Neuronal stem cell (in vitro differentiated cells): Measurements from ENCODE around the gene RPS19.

ENCODE experiments used
- DNase-seq: peaks from one replicate; pipeline ENCODE4 v3.0.0-alpha.2; 2013; ENCODE audit warnings: low spot score
- H2AFZ ChIP-seq: one replicate; pipeline ENCODE4 v1.6.1; 2013; ENCODE audit warnings: mild to moderate bottlenecking, low read length, inconsistent platforms
- H2AK5ac ChIP-seq: 2 replicates; pipeline ENCODE4 v1.6.1; 2013; ENCODE audit warnings: low read depth, mild to moderate bottlenecking, inconsistent platforms, low read length, moderate library complexity, mixed read lengths
- H2BK120ac ChIP-seq: 2 replicates; pipeline ENCODE4 v1.6.1; 2013; ENCODE audit warnings: low read depth, mild to moderate bottlenecking, inconsistent platforms, low read length, moderate library complexity, mixed read lengths
- H2BK12ac ChIP-seq: one replicate; pipeline ENCODE4 v1.6.1; 2013; ENCODE audit warnings: low read length, inconsistent platforms
- H2BK15ac ChIP-seq: 2 replicates; pipeline ENCODE4 v1.6.1; 2013; ENCODE audit warnings: mild to moderate bottlenecking, low read length, inconsistent platforms, mixed read lengths
- H2BK5ac ChIP-seq: one replicate; pipeline ENCODE4 v1.6.1; 2013; ENCODE audit warnings: inconsistent platforms, mild to moderate bottlenecking, low read length, moderate library complexity
- H3K14ac ChIP-seq: one replicate; pipeline ENCODE4 v1.6.1; 2013; ENCODE audit warnings: low read length, inconsistent platforms
- H3K18ac ChIP-seq: 2 replicates; pipeline ENCODE4 v1.6.1; 2013; ENCODE audit warnings: low read length, inconsistent platforms
- H3K23ac ChIP-seq: 2 replicates; pipeline ENCODE4 v1.6.1; 2013; ENCODE audit warnings: low read depth, mild to moderate bottlenecking, mixed read lengths, low read length, inconsistent platforms; ENCODE audit not compliant: poor library complexity
- H3K27ac ChIP-seq: replicated peaks from 3 replicates; pipeline ENCODE4 v1.5.1; 2013; ENCODE audit warnings: low read length, inconsistent platforms
- H3K27me3 ChIP-seq, 3 experiments: 2 replicates each; pipeline ENCODE4 v1.6.1; 2013; ENCODE audit warnings: low read length in 3 of 3, mild to moderate bottlenecking in 2 of 3, inconsistent platforms in 1 of 3, low read depth in 1 of 3, mixed read lengths in 1 of 3, moderate library complexity in 1 of 3; ENCODE audit not compliant: control insufficient read depth in 3 of 3, insufficient read depth in 3 of 3
- H3K36me3 ChIP-seq, 2 donors: replicated peaks in 1 of 2; 2 replicates each; pipeline ENCODE4 v1.6.1; 2013; ENCODE audit warnings: low read length in 2 of 2; ENCODE audit not compliant: control insufficient read depth in 2 of 2, insufficient read depth in 2 of 2
- H3K4ac ChIP-seq: 2 replicates; pipeline ENCODE4 v1.6.1; 2013; ENCODE audit warnings: inconsistent platforms, mild to moderate bottlenecking, low read length, moderate library complexity
- H3K4me1 ChIP-seq, 2 donors: 1 replicate in 1 of 2; 2 replicates in 1 of 2; pipeline ENCODE4 v1.6.1; 2013; ENCODE audit warnings: low read length in 2 of 2, low read depth in 1 of 2; ENCODE audit not compliant: control insufficient read depth in 2 of 2, insufficient read depth in 1 of 2
- H3K4me2 ChIP-seq: one replicate; pipeline ENCODE4 v1.6.1; 2013; ENCODE audit warnings: mild to moderate bottlenecking, low read length, inconsistent platforms; ENCODE audit not compliant: insufficient read depth, poor library complexity, severe bottlenecking
- H3K4me3 ChIP-seq, 2 donors: 2 replicates each; pipeline ENCODE4 v1.5.1; 2013; ENCODE audit warnings: low read length in 2 of 2, mild to moderate bottlenecking in 2 of 2, inconsistent platforms in 1 of 2, moderate library complexity in 1 of 2
- H3K79me1 ChIP-seq: one replicate; pipeline ENCODE4 v1.6.1; 2013; ENCODE audit warnings: low read depth, mild to moderate bottlenecking, inconsistent platforms, low read length, moderate library complexity
- H3K9ac ChIP-seq: one replicate; pipeline ENCODE4 v1.6.1; 2013; ENCODE audit warnings: mild to moderate bottlenecking, low read depth, low read length, inconsistent platforms; ENCODE audit not compliant: poor library complexity
- H3K9me3 ChIP-seq, 2 donors: replicated peaks in 1 of 2; 2 replicates each; pipeline versions ENCODE3 to v1.6.1; 2013; ENCODE audit warnings: low read length in 2 of 2, mild to moderate bottlenecking in 2 of 2, inconsistent platforms in 1 of 2, low read depth in 1 of 2, mixed read lengths in 1 of 2, moderate library complexity in 1 of 2; ENCODE audit not compliant: control insufficient read depth in 2 of 2, insufficient read depth in 1 of 2
- H4K8ac ChIP-seq: one replicate; pipeline ENCODE4 v1.6.1; 2013; ENCODE audit warnings: low read depth, mild to moderate bottlenecking, inconsistent platforms, low read length, moderate library complexity
- H4K91ac ChIP-seq: one replicate; pipeline ENCODE4 v1.6.1; 2013; ENCODE audit warnings: low read length, low read depth, mild to moderate bottlenecking, inconsistent platforms; ENCODE audit not compliant: poor library complexity
- WGBS, 2 donors: extraction: QIAGEN DNeasy Blood & Tissue Kit; methylation state at CpG; one replicate each; pipeline ENCODE4 v1.1.7; 2013; ENCODE audit warnings: missing lambda C conversion rate in 2 of 2, mixed read lengths in 1 of 2; ENCODE audit not compliant: insufficient read length in 2 of 2, insufficient replicate concordance in 1 of 2; ENCODE audit errors: extremely low coverage in 2 of 2; 5-methylcytosine and 5-hydroxymethylcytosine counted together

The RPS19 gene

GRCh38 chr19:41915776-41916414 lies 55.8 kb downstream of the RPS19 start:
- peaks cover 0 to 6% of the 10 kb centered on the region in 2 donors for H3K36me3 ChIP-seq

DNA sequence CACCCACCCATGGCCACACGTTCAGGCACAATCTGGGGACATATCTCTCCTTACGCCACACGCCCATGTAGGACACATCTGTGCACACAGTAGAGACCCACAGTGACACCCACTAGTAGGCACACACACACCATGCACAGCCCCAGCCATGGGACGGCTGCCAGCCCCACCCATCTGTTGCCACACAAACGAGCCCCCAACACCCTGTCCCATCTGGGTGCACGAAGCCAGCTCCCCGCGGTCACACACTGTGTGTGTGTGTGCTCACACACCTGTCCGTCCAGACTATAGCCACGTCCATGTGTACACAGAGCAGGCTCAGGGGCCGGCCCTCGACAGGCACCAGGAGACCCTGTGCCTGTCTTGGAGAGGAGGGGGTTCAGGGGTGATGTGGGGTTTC lies 57.6 kb downstream of the RPS19 start:
- no peak for DNase-seq
- WGBS, 2 donors: no CpG with 5 or more reads among the region's 12 CpGs

More at GRCh38 chr19:41915776-41916414, 55.8 kb downstream of the RPS19 start:
- Histone ChIP-seq H2AFZ (no peak overlapping the region), H3K27me3 (peaks cover 37 to 98% (median 85%) of the 10 kb centered on the region in 3 experiments), H2BK5ac (no peak overlapping the region), H3K4me3 (peak overlapping the region in 1 of 2 donors; percentile 67), H3K27ac (no peak overlapping the region), H3K9me3 (peaks cover 0 to 23% of the 10 kb centered on the region in 2 donors), H3K14ac (peak overlapping the region; percentile 49), H2BK15ac (no peak overlapping the region), H2BK12ac (peak overlapping the region; percentile 78), H4K8ac (no peak overlapping the region), H3K23ac (peak overlapping the region; percentile 90), H3K4ac (no peak overlapping the region), H2AK5ac (no peak overlapping the region), H3K79me1 (peaks cover 6% of the 10 kb centered on the region), H2BK120ac (no peak overlapping the region), H3K9ac (peak overlapping the region; percentile 51), H3K18ac (peak overlapping the region; percentile 46), H4K91ac (no peak overlapping the region), H3K4me1 (peaks cover 0 to 7% of the 10 kb centered on the region in 2 donors), H3K4me2 (no peak overlapping the region)
- DNase-seq: no peak
- WGBS, 2 donors: no CpG with 5 or more reads among the region's 27 CpGs

GRCh38 chr19:41918095-41918494 lies 58.0 kb downstream of the RPS19 start:
- Histone ChIP-seq H3K36me3 (peaks cover 0 to 6% of the 10 kb centered on the region in 2 donors), H4K8ac (no peak overlapping the region)

More for the DNA sequence above, 57.6 kb downstream of the RPS19 start:
- Histone ChIP-seq H2AFZ (no peak overlapping the region), H3K36me3 (peaks cover 0 to 6% of the 10 kb centered on the region in 2 donors), H3K4me1 (peaks cover 0 to 3% of the 10 kb centered on the region in 2 donors), H2BK12ac (no peak overlapping the region), H3K9me3 (peaks cover 0 to 23% of the 10 kb centered on the region in 2 donors), H2AK5ac (peak overlapping the region; percentile 73), H3K4ac (no peak overlapping the region), H3K4me3 (no peak overlapping the region), H2BK120ac (peak overlapping the region; percentile 42), H3K4me2 (no peak overlapping the region), H3K79me1 (peaks cover 6% of the 10 kb centered on the region), H2BK5ac (no peak overlapping the region), H3K27ac (no peak overlapping the region), H3K18ac (no peak overlapping the region), H3K27me3 (peaks cover 35 to 98% (median 86%) of the 10 kb centered on the region in 3 experiments), H3K9ac (no peak overlapping the region), H3K14ac (peak overlapping the region; percentile 60), H2BK15ac (no peak overlapping the region), H4K8ac (no peak overlapping the region), H4K91ac (no peak overlapping the region), H3K23ac (no peak overlapping the region)

GRCh38 chr19:41918653-41919244 lies 58.7 kb downstream of the RPS19 start:
- H3K18ac ChIP-seq: no peak overlapping the region
- H4K91ac ChIP-seq: no peak overlapping the region
- H3K9me3 ChIP-seq: peaks cover 0 to 25% of the 10 kb centered on the region in 2 donors
- no peak overlapping the region for H3K27ac ChIP-seq
- no peak overlapping the region for H3K9ac ChIP-seq
- H3K23ac ChIP-seq: peak overlapping the region; percentile 58
- peak overlapping the region in 1 of 2 donors; percentile 12 for H3K4me3 ChIP-seq
- H3K4me1 ChIP-seq: peaks cover 0 to 3% of the 10 kb centered on the region in 2 donors
- H3K27me3 ChIP-seq: peaks cover 31 to 95% (median 84%) of the 10 kb centered on the region in 3 experiments
- no peak overlapping the region for H2BK5ac ChIP-seq
- no peak overlapping the region for H2BK12ac ChIP-seq
- H3K36me3 ChIP-seq: peaks cover 0 to 6% of the 10 kb centered on the region in 2 donors
- peak overlapping the region; percentile 3 for H3K14ac ChIP-seq
- H3K4ac ChIP-seq: no peak overlapping the region
- no peak overlapping the region for H2AFZ ChIP-seq
- H2BK15ac ChIP-seq: no peak overlapping the region
- no peak overlapping the region for H4K8ac ChIP-seq
- no peak overlapping the region for H3K4me2 ChIP-seq
- no peak overlapping the region for H2AK5ac ChIP-seq
- no peak overlapping the region for H2BK120ac ChIP-seq
- peaks cover 6% of the 10 kb centered on the region for H3K79me1 ChIP-seq
- 100% methylated on average over 2 to 5 of the region's 5 CpGs for WGBS, 2 donors
- no peak for DNase-seq

More at GRCh38 chr19:41918095-41918494, 58.0 kb downstream of the RPS19 start:
- H3K9ac ChIP-seq: peak overlapping the region; percentile 64
- peaks cover 37 to 98% (median 87%) of the 10 kb centered on the region in 3 experiments for H3K27me3 ChIP-seq
- H4K91ac ChIP-seq: no peak overlapping the region
- H2BK15ac ChIP-seq: no peak overlapping the region
- H3K79me1 ChIP-seq: peaks cover 6% of the 10 kb centered on the region
- H2AK5ac ChIP-seq: peak overlapping the region; percentile 73
- H3K27ac ChIP-seq: no peak overlapping the region
- DNase-seq: no peak
- H3K4ac ChIP-seq: no peak overlapping the region
- no peak overlapping the region for H2AFZ ChIP-seq
- peak overlapping the region; percentile 22 for H3K23ac ChIP-seq
- no peak overlapping the region for H2BK5ac ChIP-seq
- no peak overlapping the region for H3K4me2 ChIP-seq
- 100% methylated on average over 3 of the region's 6 CpGs; no CpG with 5 or more reads in 1 of the 2 donors for WGBS, 2 donors
- peak overlapping the region in 1 of 2 donors; percentile 12 for H3K4me3 ChIP-seq
- H3K9me3 ChIP-seq: peaks cover 0 to 25% of the 10 kb centered on the region in 2 donors
- no peak overlapping the region for H3K18ac ChIP-seq
- peaks cover 0 to 3% of the 10 kb centered on the region in 2 donors for H3K4me1 ChIP-seq
- H2BK120ac ChIP-seq: no peak overlapping the region
- H2BK12ac ChIP-seq: no peak overlapping the region
- peak overlapping the region; percentile 3 for H3K14ac ChIP-seq
